ENCODE measurements around the gene SFMBT1. TPM values are rescaled to one million over a fixed set of nuclear protein-coding genes. Genes with fewer than 3 reads are reported as not detected.
A peak's percentile ranks its signal among the peaks of the same experiment; 100 is the strongest.

SFMBT1 gene
- total RNA-seq, 2 experiments from 2014 or later, result 28.7 to 30.0 TPM

GRCh38 chr3:53027254-53027844, 18.5 kb downstream of the SFMBT1 start:
- CTCF ChIA-PET, result interaction anchor here (0.6 to 1.7 kb wide), 2 partner anchors 16 to 41 kb away, joined by 4 read pairs; no protein-coding TSS in a partner anchor
- Mint-ChIP-seq H3K27ac (no peak overlapping the region), H3K36me3 (ENCODE audit: low read depth) (peaks cover 7% of the 10 kb centered on the region), H3K4me1 (peaks cover 37% of the 10 kb centered on the region), H3K27me3 (no peaks in the 10 kb centered on the region), H3K4me3 (no peak overlapping the region), H3K9me3 (no peaks in the 10 kb centered on the region)
- no peak for DNase-seq
- POLR2A ChIA-PET, result interaction anchor here (1.6 to 2.8 kb wide), 4 partner anchors 8 to 18 kb away, joined by 4 to 10 read pairs (median 6); partner anchors contain the start of gene SFMBT1

- no peak overlapping the region for H3K27ac Mint-ChIP-seq
- H3K4me1 Mint-ChIP-seq, result peaks cover 36% of the 10 kb centered on the region
- ChIA-PET POLR2A (interaction anchor here (0.8 to 2.8 kb wide), 6 partner anchors 9 to 19 kb away, joined by 3 to 10 read pairs (median 5); partner anchors contain the start of gene SFMBT1), CTCF (interaction anchor here (1.7 kb wide), 1 partner anchor 17 kb away, joined by 4 read pairs; no protein-coding TSS in a partner anchor)
- peaks cover 7% of the 10 kb centered on the region for H3K36me3 Mint-ChIP-seq (ENCODE audit: low read depth)
- no peaks in the 10 kb centered on the region for H3K9me3 Mint-ChIP-seq
- H3K4me3 Mint-ChIP-seq, result no peak overlapping the region
- DNase-seq, result no peak
- no peaks in the 10 kb centered on the region for H3K27me3 Mint-ChIP-seq
Observed at GRCh38 chr3:53026382-53027162, 19.3 kb downstream of the SFMBT1 start.

- H3K4me3 Mint-ChIP-seq, result no peak overlapping the region
- H3K27me3 Mint-ChIP-seq, result no peaks in the 10 kb centered on the region
- ChIA-PET CTCF (no interaction called here), POLR2A (interaction anchor here (1.2 kb wide), 1 partner anchor 21 kb away, joined by 3 read pairs; the partner anchor contains the start of gene SFMBT1)
- peaks cover 32% of the 10 kb centered on the region for H3K4me1 Mint-ChIP-seq
- no peak for DNase-seq
- peaks cover 5% of the 10 kb centered on the region for H3K36me3 Mint-ChIP-seq (ENCODE audit: low read depth)
- no peak overlapping the region for H3K27ac Mint-ChIP-seq
- no peaks in the 10 kb centered on the region for H3K9me3 Mint-ChIP-seq
Observed at GRCh38 chr3:53024315-53024714, 21.6 kb downstream of the SFMBT1 start.

- H3K9me3 Mint-ChIP-seq, result no peaks in the 10 kb centered on the region
- H3K27ac Mint-ChIP-seq, result peak overlapping the region; percentile 5
- H3K4me1 Mint-ChIP-seq, result peaks cover 38% of the 10 kb centered on the region
- no peak for DNase-seq
- no peak overlapping the region for H3K4me3 Mint-ChIP-seq
- no peaks in the 10 kb centered on the region for H3K27me3 Mint-ChIP-seq
- ChIA-PET POLR2A (interaction anchor here (0.6 to 1.2 kb wide), 2 partner anchors 22 to 86 kb away, joined by 3 read pairs; partner anchors contain the start of gene SFMBT1), CTCF (no interaction called here)
- H3K36me3 Mint-ChIP-seq (ENCODE audit: low read depth), result peaks cover 8% of the 10 kb centered on the region
Observed at GRCh38 chr3:53023072-53023823, 22.6 kb downstream of the SFMBT1 start.

GRCh38 chr3:53022647-53023046, 23.2 kb downstream of the SFMBT1 start:
- no peaks in the 10 kb centered on the region for H3K27me3 Mint-ChIP-seq
- no peak overlapping the region for H3K4me3 Mint-ChIP-seq
- no peak overlapping the region for H3K27ac Mint-ChIP-seq
- peaks cover 10% of the 10 kb centered on the region for H3K36me3 Mint-ChIP-seq (ENCODE audit: low read depth)
- no peak for DNase-seq
- ChIA-PET CTCF (no interaction called here), POLR2A (interaction anchor here (0.6 kb wide), 1 partner anchor 87 kb away, joined by 3 read pairs; no protein-coding TSS in a partner anchor)
- peaks cover 37% of the 10 kb centered on the region for H3K4me1 Mint-ChIP-seq
- no peaks in the 10 kb centered on the region for H3K9me3 Mint-ChIP-seq

GRCh38 chr3:53016236-53016635, 29.6 kb downstream of the SFMBT1 start:
- no peak overlapping the region for H3K4me3 Mint-ChIP-seq
- CTCF ChIA-PET, result no interaction called here
- H3K36me3 Mint-ChIP-seq (ENCODE audit: low read depth), result peaks cover 25% of the 10 kb centered on the region
- POLR2A ChIA-PET, result interaction anchor here (1.0 kb wide), 1 partner anchor 10 kb away, joined by 3 read pairs; no protein-coding TSS in a partner anchor
- H3K9me3 Mint-ChIP-seq, result no peaks in the 10 kb centered on the region
- no peak for DNase-seq
- H3K27me3 Mint-ChIP-seq, result no peaks in the 10 kb centered on the region
- peaks cover 19% of the 10 kb centered on the region for H3K4me1 Mint-ChIP-seq
- H3K27ac Mint-ChIP-seq, result no peak overlapping the region

GRCh38 chr3:53011324-53011723, 34.5 kb downstream of the SFMBT1 start:
- POLR2A ChIA-PET, result no interaction called here
- CTCF ChIA-PET, result no interaction called here
- peaks cover 10% of the 10 kb centered on the region for H3K4me1 Mint-ChIP-seq
- no peak for DNase-seq
- H3K27me3 Mint-ChIP-seq, result no peaks in the 10 kb centered on the region
- no peak overlapping the region for H3K4me3 Mint-ChIP-seq
- H3K27ac Mint-ChIP-seq, result no peak overlapping the region
- peaks cover 9% of the 10 kb centered on the region for H3K36me3 Mint-ChIP-seq (ENCODE audit: low read depth)
- no peaks in the 10 kb centered on the region for H3K9me3 Mint-ChIP-seq

GRCh38 chr3:53009826-53010539, 35.9 kb downstream of the SFMBT1 start:
- Mint-ChIP-seq H3K36me3 (ENCODE audit: low read depth) (peaks cover 12% of the 10 kb centered on the region), H3K4me3 (no peak overlapping the region), H3K4me1 (peaks cover 10% of the 10 kb centered on the region), H3K27me3 (no peaks in the 10 kb centered on the region), H3K27ac (no peak overlapping the region), H3K9me3 (no peaks in the 10 kb centered on the region)
- DNase-seq, result no peak
- CTCF ChIA-PET, result no interaction called here
- POLR2A ChIA-PET, result no interaction called here

- ChIA-PET POLR2A (no interaction called here), CTCF (no interaction called here)
- no peak overlapping the region for H3K4me3 Mint-ChIP-seq
- H3K9me3 Mint-ChIP-seq, result no peaks in the 10 kb centered on the region
- H3K27ac Mint-ChIP-seq, result no peak overlapping the region
- peaks cover 9% of the 10 kb centered on the region for H3K36me3 Mint-ChIP-seq (ENCODE audit: low read depth)
- DNase-seq, result no peak
- no peaks in the 10 kb centered on the region for H3K27me3 Mint-ChIP-seq
- peaks cover 15% of the 10 kb centered on the region for H3K4me1 Mint-ChIP-seq
Observed at GRCh38 chr3:53008932-53009331, 36.9 kb downstream of the SFMBT1 start.

GRCh38 chr3:53005854-53006513, 39.9 kb downstream of the SFMBT1 start:
- Mint-ChIP-seq H3K27ac (no peak overlapping the region), H3K4me1 (peaks cover 15% of the 10 kb centered on the region), H3K36me3 (ENCODE audit: low read depth) (peaks cover 7% of the 10 kb centered on the region), H3K27me3 (no peaks in the 10 kb centered on the region), H3K9me3 (no peaks in the 10 kb centered on the region), H3K4me3 (no peak overlapping the region)
- ChIA-PET POLR2A (interaction anchor here (1.3 kb wide), 1 partner anchor 14 kb away, joined by 3 read pairs; no protein-coding TSS in a partner anchor), CTCF (no interaction called here)
- DNase-seq, result no peak

GRCh38 chr3:53005338-53005737, 40.5 kb downstream of the SFMBT1 start:
- no peaks in the 10 kb centered on the region for H3K9me3 Mint-ChIP-seq
- no peaks in the 10 kb centered on the region for H3K27me3 Mint-ChIP-seq
- peaks cover 7% of the 10 kb centered on the region for H3K36me3 Mint-ChIP-seq (ENCODE audit: low read depth)
- no peak overlapping the region for H3K4me3 Mint-ChIP-seq
- ChIA-PET CTCF (no interaction called here), POLR2A (interaction anchor here (1.3 kb wide), 1 partner anchor 13 kb away, joined by 3 read pairs; no protein-coding TSS in a partner anchor)
- H3K27ac Mint-ChIP-seq, result no peak overlapping the region
- no peak for DNase-seq
- peaks cover 15% of the 10 kb centered on the region for H3K4me1 Mint-ChIP-seq

- H3K9me3 Mint-ChIP-seq, result no peaks in the 10 kb centered on the region
- H3K4me3 Mint-ChIP-seq, result no peak overlapping the region
- H3K36me3 Mint-ChIP-seq (ENCODE audit: low read depth), result peaks cover 10% of the 10 kb centered on the region
- H3K27me3 Mint-ChIP-seq, result no peaks in the 10 kb centered on the region
- no peak overlapping the region for H3K27ac Mint-ChIP-seq
- ChIA-PET CTCF (no interaction called here), POLR2A (no interaction called here)
- H3K4me1 Mint-ChIP-seq, result peaks cover 9% of the 10 kb centered on the region
- no peak for DNase-seq
Observed at GRCh38 chr3:53003320-53003719, 42.6 kb downstream of the SFMBT1 start.

Measured in activated CD4-positive, alpha-beta memory T cell treated with anti-CD3 and anti-CD28 coated beads, Interleukin-2, amount 10 ng/mL, durations not matched to agents 7 days and 5 days (primary cell).